ENCODE data around the gene PTK6. TPM values are rescaled to one million over a fixed set of nuclear protein-coding genes. Genes with fewer than 3 reads are reported as not detected.
A peak's percentile ranks its signal among the peaks of the same experiment; 100 is the strongest.

The PTK6 gene
- total and polyA plus RNA-seq, 2 of the 13 experiments (the other 11 are each of a cell fraction or from before 2014, with no cell fraction given): 0.08 TPM; not detected in 1

DNA sequence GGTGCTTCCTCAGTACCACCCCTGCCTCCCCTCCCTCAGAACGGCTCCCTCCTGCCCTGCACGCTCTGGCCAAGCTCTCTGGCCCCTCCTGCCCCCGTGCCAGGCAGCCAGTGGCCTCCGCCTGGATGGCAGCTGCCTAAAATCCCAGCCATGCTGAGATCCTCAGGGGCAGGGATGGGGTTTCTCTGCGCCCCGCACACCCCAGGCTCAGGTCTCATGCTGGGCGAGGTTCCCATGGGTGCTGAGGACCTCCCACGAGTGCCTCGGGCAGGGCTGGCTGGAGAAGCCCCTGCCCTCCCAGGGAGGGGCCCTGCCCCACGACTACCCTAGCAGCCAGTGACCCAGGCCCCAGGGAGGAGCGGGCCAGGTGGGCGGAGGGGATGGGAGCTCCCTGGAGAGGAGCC is 2.7 kb downstream of the PTK6 start (continued):
- TF ChIP-seq, protein P1, sequence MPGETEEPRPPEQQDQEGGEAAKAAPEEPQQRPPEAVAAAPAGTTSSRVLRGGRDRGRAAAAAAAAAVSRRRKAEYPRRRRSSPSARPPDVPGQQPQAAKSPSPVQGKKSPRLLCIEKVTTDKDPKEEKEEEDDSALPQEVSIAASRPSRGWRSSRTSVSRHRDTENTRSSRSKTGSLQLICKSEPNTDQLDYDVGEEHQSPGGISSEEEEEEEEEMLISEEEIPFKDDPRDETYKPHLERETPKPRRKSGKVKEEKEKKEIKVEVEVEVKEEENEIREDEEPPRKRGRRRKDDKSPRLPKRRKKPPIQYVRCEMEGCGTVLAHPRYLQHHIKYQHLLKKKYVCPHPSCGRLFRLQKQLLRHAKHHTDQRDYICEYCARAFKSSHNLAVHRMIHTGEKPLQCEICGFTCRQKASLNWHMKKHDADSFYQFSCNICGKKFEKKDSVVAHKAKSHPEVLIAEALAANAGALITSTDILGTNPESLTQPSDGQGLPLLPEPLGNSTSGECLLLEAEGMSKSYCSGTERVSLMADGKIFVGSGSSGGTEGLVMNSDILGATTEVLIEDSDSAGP (CRISPR knock-in tag; IDR thresholded peaks at IDR 0.05; ENCODE audit: borderline replicate concordance): peak; percentile 28; the same call in 1 of the 2 replicates

DNA sequence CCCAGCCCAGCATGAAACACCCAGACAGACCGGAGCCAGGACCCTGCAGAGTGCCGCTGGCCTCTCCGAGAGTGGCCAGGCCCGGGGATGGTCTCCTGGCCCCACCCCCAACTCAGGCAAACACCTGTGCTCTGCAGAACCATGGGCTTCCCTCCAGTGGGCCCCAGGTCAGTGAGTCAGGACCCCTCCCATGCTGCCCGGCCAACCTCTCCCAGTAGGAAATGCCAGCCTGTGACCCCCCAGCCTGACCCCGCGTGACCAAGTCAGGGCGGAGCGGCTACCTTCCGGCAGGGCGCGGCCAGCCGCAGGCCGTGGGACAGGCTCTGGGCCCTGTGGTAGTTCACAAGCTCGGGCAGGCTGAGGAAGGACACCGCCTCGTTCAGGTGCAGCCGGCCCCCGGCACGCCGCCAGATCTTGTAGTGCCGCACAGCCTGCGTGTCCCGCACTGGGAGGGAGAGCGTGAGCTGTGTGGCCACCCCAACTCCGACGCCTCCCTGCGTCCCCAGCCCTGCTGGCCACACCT is 3.2 kb downstream of the PTK6 start:
- Histone ChIP-seq H3K9me3 (ENCODE audit: low read length) (no peaks in the 10 kb centered on the region), H3K27me3 (ENCODE audit: control insufficient read depth in 1 of 2, insufficient read depth in 2 of 2, low read length in 2 of 2) (peaks cover 38 to 62% of the 10 kb centered on the region in 2 experiments), H3K9ac (ENCODE audit: insufficient read depth, low read depth, low read length) (no peak overlapping the region), H3K27ac (ENCODE audit: extremely low read length, insufficient read depth, low read length) (no peak overlapping the region), H4K20me1 (ENCODE audit: insufficient read depth, low read length) (peaks cover 4% of the 10 kb centered on the region; the same call in 1 of the 2 replicates), H3K4me2 (ENCODE audit: low read depth, low read length) (peak overlapping the region; percentile 10; the same call in 1 of the 2 replicates), H3K79me2 (ENCODE audit: insufficient read depth, low read length) (no peaks in the 10 kb centered on the region), H3K36me3 (replicated peaks in 1 of 2; ENCODE audit: control insufficient read depth in 1 of 2, insufficient read depth in 2 of 2, low read length in 2 of 2) (no peaks in the 10 kb centered on the region), H3K4me1 (ENCODE audit: insufficient read depth, low read length) (peaks cover 42% of the 10 kb centered on the region), H3K4me3 (replicated peaks in 1 of 3; ENCODE audit: insufficient read depth in 1 of 3, low read depth in 2 of 3, low read length in 3 of 3) (peak overlapping the region in 1 of 3 experiments; percentile 14; a peak in 1 of 6 replicates), H2AFZ (ENCODE audit: low read length) (no peak overlapping the region)
- no peak for DNase-seq (ENCODE audit: low spot score)
- ChIA-PET POLR2A (interaction anchor here (1.5 to 2.7 kb wide), 3 partner anchors 11 to 92 kb away, joined by 3 to 9 read pairs (median 5); partner anchors contain the start of gene PPDPF), CTCF (ENCODE audit: low intra/inter-chr PET ratio, low total read pairs) (no interaction called here)
- no peak for ATAC-seq
- no TSS peak for BruUV-seq (replicated peaks)
- WGBS (ENCODE audit: low lambda C conversion rate): 38% methylated on average over 27 of the region's 28 CpGs
- in situ Hi-C loops (cut with HindIII; ENCODE audit: extremely low pct_ligation_motif_present, low pct_unique_long_range_greater_than_20kb): no loop called here
- intact Hi-C loops (cut with micrococcal nuclease; ENCODE audit: unreplicated experiment): loop anchor here (10.0 kb wide), 1 partner anchor 121 kb away; the partner anchor contains the start of genes RTEL1 and STMN3
- TF ChIP-seq, protein P2, sequence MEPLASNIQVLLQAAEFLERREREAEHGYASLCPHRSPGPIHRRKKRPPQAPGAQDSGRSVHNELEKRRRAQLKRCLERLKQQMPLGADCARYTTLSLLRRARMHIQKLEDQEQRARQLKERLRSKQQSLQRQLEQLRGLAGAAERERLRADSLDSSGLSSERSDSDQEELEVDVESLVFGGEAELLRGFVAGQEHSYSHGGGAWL (CRISPR knock-in tag; IDR thresholded peaks at IDR 0.05): no peak
- TF ChIP-seq RFX1 (IDR thresholded peaks at IDR 0.05) (no peak), SPEN (CRISPR knock-in tag; IDR thresholded peaks at IDR 0.05; ENCODE audit: low read depth) (peak; percentile 23; the same call in 1 of the 2 replicates), SALL1 (CRISPR knock-in tag; IDR thresholded peaks at IDR 0.05) (peak; percentile 5; the same call in 1 of the 2 replicates), POLR2A (IDR thresholded peaks at IDR 0.05; ENCODE audit: insufficient read depth in 1 of 2, low read depth in 2 of 2, low read length in 2 of 2) (no peak), DNMT1 (CRISPR knock-in tag; IDR thresholded peaks at IDR 0.05) (0 out of 2 replicates have a peak, but pooled peaks have one; percentile 17), FOSL1 (CRISPR knock-in tag; IDR thresholded peaks at IDR 0.05; ENCODE audit: borderline replicate concordance) (no peak), AHR (CRISPR knock-in tag; IDR thresholded peaks at IDR 0.05) (no peak), ATF7-NPFF (CRISPR knock-in tag; IDR thresholded peaks at IDR 0.05; ENCODE audit: low read depth) (0 out of 2 replicates have a peak, but pooled peaks have one; percentile 31), ZBTB38 (CRISPR knock-in tag; IDR thresholded peaks at IDR 0.05) (peak; percentile 59), NR2F6 (IDR thresholded peaks at IDR 0.05) (no peak), NR2F6 (CRISPR knock-in tag; IDR thresholded peaks at IDR 0.05) (0 out of 2 replicates have a peak, but pooled peaks have one; percentile 14), TBX3 (IDR thresholded peaks at IDR 0.05; ENCODE audit: borderline replicate concordance) (no peak), ZNF121 (CRISPR knock-in tag; IDR thresholded peaks at IDR 0.05) (no peak), FOXC1 (CRISPR knock-in tag; IDR thresholded peaks at IDR 0.05; ENCODE audit: borderline replicate concordance) (no peak), ZFY (CRISPR knock-in tag; IDR thresholded peaks at IDR 0.05) (peak; percentile 25; the same call in 1 of the 2 replicates), ZNF776 (CRISPR knock-in tag; IDR thresholded peaks at IDR 0.05) (0 out of 2 replicates have a peak, but pooled peaks have one; percentile 20), PHF8 (CRISPR knock-in tag; IDR thresholded peaks at IDR 0.05) (0 out of 2 replicates have a peak, but pooled peaks have one; percentile 21), MATR3 (CRISPR knock-in tag; IDR thresholded peaks at IDR 0.05) (0 out of 2 replicates have a peak, but pooled peaks have one; percentile 55)
- TF ChIP-seq, protein P3, sequence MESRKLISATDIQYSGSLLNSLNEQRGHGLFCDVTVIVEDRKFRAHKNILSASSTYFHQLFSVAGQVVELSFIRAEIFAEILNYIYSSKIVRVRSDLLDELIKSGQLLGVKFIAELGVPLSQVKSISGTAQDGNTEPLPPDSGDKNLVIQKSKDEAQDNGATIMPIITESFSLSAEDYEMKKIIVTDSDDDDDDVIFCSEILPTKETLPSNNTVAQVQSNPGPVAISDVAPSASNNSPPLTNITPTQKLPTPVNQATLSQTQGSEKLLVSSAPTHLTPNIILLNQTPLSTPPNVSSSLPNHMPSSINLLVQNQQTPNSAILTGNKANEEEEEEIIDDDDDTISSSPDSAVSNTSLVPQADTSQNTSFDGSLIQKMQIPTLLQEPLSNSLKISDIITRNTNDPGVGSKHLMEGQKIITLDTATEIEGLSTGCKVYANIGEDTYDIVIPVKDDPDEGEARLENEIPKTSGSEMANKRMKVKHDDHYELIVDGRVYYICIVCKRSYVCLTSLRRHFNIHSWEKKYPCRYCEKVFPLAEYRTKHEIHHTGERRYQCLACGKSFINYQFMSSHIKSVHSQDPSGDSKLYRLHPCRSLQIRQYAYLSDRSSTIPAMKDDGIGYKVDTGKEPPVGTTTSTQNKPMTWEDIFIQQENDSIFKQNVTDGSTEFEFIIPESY (CRISPR knock-in tag; IDR thresholded peaks at IDR 0.05): peak; percentile 41; the same call in 1 of the 2 replicates
- FAIRE-seq: no peak

Measured in HepG2 (cell line).